HL-60 (cell line): ENCODE results near the gene CYB5R4.

ENCODE experiments used
- DNase-seq, 2 experiments: peaks; one replicate each; pipeline ENCODE4 v3.0.0-alpha.2; 2010 to 2020; ENCODE audit warnings: low read depth in 1 of 2, low spot score in 1 of 2
- H3K27ac ChIP-seq: fragments of 250-450 bp; sonication (Bioruptor Pico); replicated peaks from 2 replicates; pipeline ENCODE4 v1.5.1; 2020; ENCODE audit warnings: mild to moderate bottlenecking, moderate library complexity
- H3K27me3 ChIP-seq: fragments of 250-450 bp; sonication (Bioruptor Pico); 2 replicates; pipeline ENCODE4 v1.5.1; 2021; ENCODE audit warnings: mild to moderate bottlenecking, moderate library complexity; ENCODE audit not compliant: insufficient read depth, poor library complexity, severe bottlenecking
- H3K4me3 ChIP-seq: replicated peaks from 2 replicates; pipeline ENCODE4 v1.5.1; 2011; ENCODE audit warnings: mild to moderate bottlenecking, control low read depth, low read length; ENCODE audit not compliant: insufficient read depth
- CTCF ChIP-seq: IDR thresholded peaks from one replicate; pipeline ENCODE4 v1.5.1; 2011; ENCODE audit warnings: low read length, control low read depth, inconsistent platforms; ENCODE audit not compliant: insufficient read depth
- GABPA ChIP-seq: IDR thresholded peaks from 2 replicates; pipeline ENCODE4 v1.6.1; 2012; ENCODE audit warnings: low read depth
- POLR2AphosphoS5 ChIP-seq: IDR thresholded peaks from 2 replicates; pipeline ENCODE4 v1.6.1; 2012; ENCODE audit warnings: low read depth
- SPI1 ChIP-seq: IDR thresholded peaks from 2 replicates; pipeline ENCODE4 v1.6.1; 2012; ENCODE audit warnings: low read depth, mild to moderate bottlenecking, borderline replicate concordance
- TF ChIP-seq, protein P1 (sequence below): IDR thresholded peaks from 2 replicates; pipeline ENCODE4 v1.6.1; 2012; ENCODE audit warnings: low read depth; ENCODE audit not compliant: insufficient replicate concordance

The CYB5R4 gene

DNA sequence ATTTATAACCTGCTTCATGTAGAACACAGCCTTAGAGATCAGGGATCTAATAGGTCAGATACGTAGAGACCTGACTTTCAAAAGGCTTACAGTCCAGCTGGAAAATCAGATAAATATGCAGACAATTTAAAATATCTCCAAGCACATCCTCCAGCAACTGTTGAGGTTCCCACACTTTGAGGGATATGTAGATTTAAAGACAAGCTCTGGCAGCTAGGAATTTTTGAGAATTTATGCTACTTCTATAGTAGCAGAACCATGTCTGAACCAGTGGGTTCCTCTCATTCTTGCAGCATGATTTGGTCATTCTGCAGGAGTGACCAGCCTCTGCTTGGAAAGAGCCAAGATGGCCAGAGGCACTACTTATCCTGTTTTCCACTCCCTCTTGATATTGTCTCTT, 60.5 kb downstream of the CYB5R4 start:
- Histone ChIP-seq H3K4me3 (no peak overlapping the region), H3K27me3 (no peaks in the 10 kb centered on the region), H3K27ac (no peak overlapping the region)
- TF ChIP-seq, protein P1, sequence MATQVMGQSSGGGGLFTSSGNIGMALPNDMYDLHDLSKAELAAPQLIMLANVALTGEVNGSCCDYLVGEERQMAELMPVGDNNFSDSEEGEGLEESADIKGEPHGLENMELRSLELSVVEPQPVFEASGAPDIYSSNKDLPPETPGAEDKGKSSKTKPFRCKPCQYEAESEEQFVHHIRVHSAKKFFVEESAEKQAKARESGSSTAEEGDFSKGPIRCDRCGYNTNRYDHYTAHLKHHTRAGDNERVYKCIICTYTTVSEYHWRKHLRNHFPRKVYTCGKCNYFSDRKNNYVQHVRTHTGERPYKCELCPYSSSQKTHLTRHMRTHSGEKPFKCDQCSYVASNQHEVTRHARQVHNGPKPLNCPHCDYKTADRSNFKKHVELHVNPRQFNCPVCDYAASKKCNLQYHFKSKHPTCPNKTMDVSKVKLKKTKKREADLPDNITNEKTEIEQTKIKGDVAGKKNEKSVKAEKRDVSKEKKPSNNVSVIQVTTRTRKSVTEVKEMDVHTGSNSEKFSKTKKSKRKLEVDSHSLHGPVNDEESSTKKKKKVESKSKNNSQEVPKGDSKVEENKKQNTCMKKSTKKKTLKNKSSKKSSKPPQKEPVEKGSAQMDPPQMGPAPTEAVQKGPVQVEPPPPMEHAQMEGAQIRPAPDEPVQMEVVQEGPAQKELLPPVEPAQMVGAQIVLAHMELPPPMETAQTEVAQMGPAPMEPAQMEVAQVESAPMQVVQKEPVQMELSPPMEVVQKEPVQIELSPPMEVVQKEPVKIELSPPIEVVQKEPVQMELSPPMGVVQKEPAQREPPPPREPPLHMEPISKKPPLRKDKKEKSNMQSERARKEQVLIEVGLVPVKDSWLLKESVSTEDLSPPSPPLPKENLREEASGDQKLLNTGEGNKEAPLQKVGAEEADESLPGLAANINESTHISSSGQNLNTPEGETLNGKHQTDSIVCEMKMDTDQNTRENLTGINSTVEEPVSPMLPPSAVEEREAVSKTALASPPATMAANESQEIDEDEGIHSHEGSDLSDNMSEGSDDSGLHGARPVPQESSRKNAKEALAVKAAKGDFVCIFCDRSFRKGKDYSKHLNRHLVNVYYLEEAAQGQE: no peak
- TF ChIP-seq POLR2AphosphoS5 (no peak), SPI1 (no peak), CTCF (no peak), GABPA (no peak)
- DNase-seq: no peak

GRCh38 chr6:83921315-83921714, 61.8 kb downstream of the CYB5R4 start:
- no peak for DNase-seq
- Histone ChIP-seq H3K27me3 (no peaks in the 10 kb centered on the region), H3K27ac (no peak overlapping the region), H3K4me3 (no peak overlapping the region)
- no peak for TF ChIP-seq CTCF
- no peak for TF ChIP-seq POLR2AphosphoS5
- no peak for TF ChIP-seq GABPA
- no peak for TF ChIP-seq SPI1

GRCh38 chr6:83927470-83927869, 68.0 kb downstream of the CYB5R4 start:
- TF ChIP-seq POLR2AphosphoS5 (no peak), SPI1 (no peak), CTCF (no peak), GABPA (no peak)
- TF ChIP-seq, protein P1: no peak
- no peak overlapping the region for H3K27ac ChIP-seq
- H3K27me3 ChIP-seq: no peaks in the 10 kb centered on the region
- H3K4me3 ChIP-seq: no peak overlapping the region
- no peak for DNase-seq

DNA sequence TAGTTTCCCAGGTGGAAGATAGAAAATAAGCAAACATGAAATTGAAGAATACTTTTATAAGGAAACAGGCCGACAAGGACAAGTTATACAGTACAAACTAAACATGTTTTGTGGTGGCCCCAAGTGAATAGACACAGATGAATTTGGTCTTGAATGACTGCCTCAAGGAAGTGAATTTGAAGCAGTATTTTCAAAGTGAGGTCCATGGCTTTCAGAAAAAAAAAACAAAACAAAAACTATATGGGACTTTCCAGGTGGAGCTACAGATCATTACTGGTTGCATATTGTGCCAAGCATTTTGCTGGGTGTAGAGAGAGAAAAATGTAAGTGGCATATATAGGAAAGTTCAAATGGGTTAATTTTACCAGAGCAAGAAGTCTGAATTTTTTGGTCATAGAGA, 68.8 kb downstream of the CYB5R4 start:
- no peak overlapping the region for H3K27ac ChIP-seq
- no peak overlapping the region for H3K4me3 ChIP-seq
- DNase-seq: no peak
- no peak for TF ChIP-seq POLR2AphosphoS5
- no peaks in the 10 kb centered on the region for H3K27me3 ChIP-seq
